Hepatocyte (in vitro differentiated cells): ENCODE data around the gene ZFTA.

ENCODE experiments used
- EZH2phosphoT487 ChIP-seq: fragments of 200-600 bp; sonication (generic); IDR thresholded peaks from one replicate; pipeline ENCODE4 v1.6.1; 2018; ENCODE audit warnings: antibody characterized with exemption, mild to moderate bottlenecking, low read depth, moderate library complexity; ENCODE audit not compliant: unreplicated experiment, severe bottlenecking
- TF ChIP-seq, protein P1 (sequence below): fragments of 200-600 bp; sonication (generic); IDR thresholded peaks from 2 replicates; pipeline ENCODE4 v1.5.1; 2016; ENCODE audit warnings: antibody characterized with exemption, mild to moderate bottlenecking; ENCODE audit not compliant: poor library complexity

GRCh38 chr11:63793161-63793560, 24.6 kb upstream of the ZFTA start:
- TF ChIP-seq, protein P1, sequence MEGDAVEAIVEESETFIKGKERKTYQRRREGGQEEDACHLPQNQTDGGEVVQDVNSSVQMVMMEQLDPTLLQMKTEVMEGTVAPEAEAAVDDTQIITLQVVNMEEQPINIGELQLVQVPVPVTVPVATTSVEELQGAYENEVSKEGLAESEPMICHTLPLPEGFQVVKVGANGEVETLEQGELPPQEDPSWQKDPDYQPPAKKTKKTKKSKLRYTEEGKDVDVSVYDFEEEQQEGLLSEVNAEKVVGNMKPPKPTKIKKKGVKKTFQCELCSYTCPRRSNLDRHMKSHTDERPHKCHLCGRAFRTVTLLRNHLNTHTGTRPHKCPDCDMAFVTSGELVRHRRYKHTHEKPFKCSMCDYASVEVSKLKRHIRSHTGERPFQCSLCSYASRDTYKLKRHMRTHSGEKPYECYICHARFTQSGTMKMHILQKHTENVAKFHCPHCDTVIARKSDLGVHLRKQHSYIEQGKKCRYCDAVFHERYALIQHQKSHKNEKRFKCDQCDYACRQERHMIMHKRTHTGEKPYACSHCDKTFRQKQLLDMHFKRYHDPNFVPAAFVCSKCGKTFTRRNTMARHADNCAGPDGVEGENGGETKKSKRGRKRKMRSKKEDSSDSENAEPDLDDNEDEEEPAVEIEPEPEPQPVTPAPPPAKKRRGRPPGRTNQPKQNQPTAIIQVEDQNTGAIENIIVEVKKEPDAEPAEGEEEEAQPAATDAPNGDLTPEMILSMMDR = no peak
- TF ChIP-seq EZH2phosphoT487 = no peak
